GM20431 (cell line): ENCODE data around the gene TRIM2.
"Not testable (repeated sequence)": the region's sequence is repeated elsewhere in the genome, so short reads cannot be mapped to it uniquely, and the experiment has no call there.

Experiments
- in situ Hi-C: fragments of 300-500 bp; cut with MseI, MboI; formaldehyde crosslinking; loops from one replicate; pipeline ENCODE4 v1.15.0; 2020; ENCODE audit warnings: low sequenced_read_pairs; ENCODE audit not compliant: unreplicated experiment

The TRIM2 gene

DNA sequence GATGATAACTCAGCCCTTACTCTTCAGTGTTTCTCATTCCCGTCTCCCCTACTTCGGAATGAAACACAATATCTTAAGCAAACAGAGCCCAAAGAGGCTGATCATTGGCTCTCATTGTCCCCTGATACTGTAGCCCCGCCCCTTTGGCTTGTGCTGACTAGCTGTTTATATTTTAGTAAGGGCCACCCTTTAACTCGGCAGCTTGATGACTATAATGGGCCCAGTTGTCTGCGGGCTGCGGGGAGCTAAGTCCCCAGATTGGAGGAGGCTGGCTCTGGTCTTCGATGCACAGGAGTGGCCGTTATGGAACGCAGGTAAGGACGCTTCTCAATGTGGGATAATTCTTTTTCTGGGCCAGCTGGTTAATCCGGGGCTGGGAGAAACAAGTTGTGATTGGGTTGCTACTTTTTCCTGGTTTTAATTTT is at the start of gene TRIM2:
TSS of gene TRIM2 (plus strand) at position 197 of the 425 bp plus-strand sequence. CDS start at position 285, 88 bp downstream.
- in situ Hi-C loops, result no loop called here

DNA sequence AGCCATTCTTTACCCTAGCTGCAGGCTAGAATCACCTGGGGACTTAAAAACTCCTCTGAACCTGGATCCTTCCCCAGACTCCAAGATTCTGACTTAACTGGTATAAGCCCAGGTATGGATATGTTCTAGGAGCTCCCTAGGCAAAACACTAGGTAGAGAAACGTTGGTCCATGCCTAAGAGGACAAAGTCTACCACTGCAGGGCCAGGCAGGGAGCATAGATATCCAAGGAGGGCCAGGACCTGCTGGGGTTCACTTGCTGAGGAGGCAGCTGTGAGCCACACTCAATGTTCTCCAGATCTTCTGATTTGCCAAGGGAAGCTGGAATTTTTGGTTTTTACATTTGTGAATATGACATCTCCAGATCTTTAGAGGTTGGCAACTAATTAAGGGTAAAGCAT is 48.6 kb upstream of the TRIM2 start:
- in situ Hi-C loops, result loop anchor here (10.0 kb wide), 1 partner anchor 159 kb away; no protein-coding TSS in a partner anchor

DNA sequence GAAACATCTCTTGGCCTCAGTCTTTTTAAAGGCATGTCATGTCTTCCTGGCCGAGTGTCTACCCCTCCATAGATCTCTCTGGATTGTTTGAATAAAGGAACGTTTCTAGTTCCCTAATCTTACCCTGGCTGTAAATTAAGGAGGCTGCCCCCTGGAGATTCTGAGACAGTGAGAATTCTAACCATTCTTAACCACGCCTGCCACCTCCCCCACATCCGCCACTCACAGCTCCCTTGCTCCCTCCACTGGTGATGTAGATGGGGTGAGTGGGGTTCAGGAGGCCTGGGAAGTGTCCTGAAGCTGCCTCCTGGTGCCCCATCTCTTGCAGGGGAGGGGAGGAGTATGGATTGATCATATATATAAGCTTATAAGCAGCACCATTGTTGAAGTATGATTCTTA is 48.0 kb upstream of the TRIM2 start:
- in situ Hi-C loops, result loop anchor here (10.0 kb wide), 1 partner anchor 159 kb away; no protein-coding TSS in a partner anchor

DNA sequence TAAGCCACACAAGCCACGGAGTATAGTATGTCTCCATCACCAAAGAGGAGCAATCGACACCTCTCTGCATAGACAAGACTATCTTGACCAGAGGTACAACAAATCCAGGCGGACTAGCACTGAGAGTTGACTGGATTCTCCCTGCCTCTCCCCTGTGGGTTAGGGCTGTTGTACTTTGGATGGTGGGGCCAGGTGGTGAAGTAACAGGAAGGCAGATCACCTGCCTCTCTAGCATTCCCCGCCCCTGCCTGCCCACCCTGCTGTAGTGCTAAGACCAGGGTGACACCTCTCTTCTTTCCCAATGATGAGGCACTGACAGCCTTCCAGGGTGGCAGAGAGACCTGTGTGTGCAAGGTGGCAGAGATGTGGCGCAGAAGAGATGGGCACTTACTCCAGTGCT is 47.5 kb upstream of the TRIM2 start:
- in situ Hi-C loops, result loop anchor here (10.0 kb wide), 1 partner anchor 158 kb away; no protein-coding TSS in a partner anchor

DNA sequence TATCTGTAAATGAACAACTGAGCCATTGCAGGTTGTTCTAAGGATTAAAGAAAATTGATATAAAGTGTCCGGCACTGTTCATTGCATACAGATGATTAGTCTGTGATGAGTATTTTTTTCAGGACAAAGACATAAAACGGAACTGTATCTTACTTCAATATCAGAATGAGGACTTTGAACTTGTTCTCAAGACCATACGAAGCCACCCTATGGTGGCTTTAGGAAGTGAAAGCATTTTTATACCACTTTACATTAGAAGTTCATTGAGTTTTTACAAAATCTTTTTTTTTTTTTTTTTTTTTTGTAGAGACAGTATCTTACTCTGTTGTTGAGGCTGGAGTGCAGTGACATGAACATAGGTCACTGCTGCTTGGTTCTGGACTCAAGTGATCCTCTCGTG is 45.2 kb upstream of the TRIM2 start:
- in situ Hi-C loops, result loop anchor here (10.0 kb wide), 1 partner anchor 156 kb away; no protein-coding TSS in a partner anchor

DNA sequence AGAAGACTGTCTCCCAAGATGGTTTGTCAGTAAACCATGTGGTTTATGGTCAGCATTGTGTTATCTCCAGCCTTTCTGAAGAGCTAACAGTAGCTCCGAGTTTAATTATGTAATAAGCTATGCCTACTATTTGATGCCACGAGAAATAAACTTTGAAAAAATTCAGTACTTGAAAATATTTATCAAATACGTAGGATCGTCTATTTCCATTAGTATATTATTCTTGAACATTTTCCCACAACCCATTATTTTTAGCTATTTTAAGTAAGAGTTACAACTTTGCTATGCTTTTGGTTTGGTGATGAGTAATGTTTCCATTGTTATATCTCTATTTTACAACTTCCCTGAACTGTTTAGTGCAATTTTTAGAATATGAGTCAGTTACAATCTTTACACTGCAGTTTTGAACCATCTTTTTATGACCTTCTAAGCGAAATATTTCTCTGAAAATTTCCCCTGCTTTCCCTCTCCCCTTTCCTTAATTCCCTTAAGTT is 44.5 kb upstream of the TRIM2 start:
- in situ Hi-C loops, result loop anchor here (10.0 kb wide), 1 partner anchor 155 kb away; no protein-coding TSS in a partner anchor

DNA sequence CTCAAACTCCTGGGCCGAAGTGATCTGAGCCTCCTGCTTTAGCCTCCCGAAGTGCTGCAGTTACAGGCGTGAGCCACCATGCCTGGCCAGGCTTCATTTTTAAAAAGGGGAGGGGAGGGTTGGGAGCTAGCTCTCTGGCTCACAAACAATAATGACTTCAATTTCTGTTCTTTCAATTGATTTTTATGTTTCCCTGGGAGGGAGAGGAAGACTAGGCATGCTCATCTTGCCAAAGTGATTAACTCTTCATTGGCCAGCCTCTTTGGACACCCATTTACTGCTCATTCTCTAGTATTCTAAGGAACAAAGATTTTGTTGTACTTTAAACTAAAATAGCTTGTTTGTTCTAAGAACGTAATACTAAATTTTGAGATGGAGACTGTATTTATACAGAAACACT is 43.4 kb upstream of the TRIM2 start:
- in situ Hi-C loops, result no loop called here

DNA sequence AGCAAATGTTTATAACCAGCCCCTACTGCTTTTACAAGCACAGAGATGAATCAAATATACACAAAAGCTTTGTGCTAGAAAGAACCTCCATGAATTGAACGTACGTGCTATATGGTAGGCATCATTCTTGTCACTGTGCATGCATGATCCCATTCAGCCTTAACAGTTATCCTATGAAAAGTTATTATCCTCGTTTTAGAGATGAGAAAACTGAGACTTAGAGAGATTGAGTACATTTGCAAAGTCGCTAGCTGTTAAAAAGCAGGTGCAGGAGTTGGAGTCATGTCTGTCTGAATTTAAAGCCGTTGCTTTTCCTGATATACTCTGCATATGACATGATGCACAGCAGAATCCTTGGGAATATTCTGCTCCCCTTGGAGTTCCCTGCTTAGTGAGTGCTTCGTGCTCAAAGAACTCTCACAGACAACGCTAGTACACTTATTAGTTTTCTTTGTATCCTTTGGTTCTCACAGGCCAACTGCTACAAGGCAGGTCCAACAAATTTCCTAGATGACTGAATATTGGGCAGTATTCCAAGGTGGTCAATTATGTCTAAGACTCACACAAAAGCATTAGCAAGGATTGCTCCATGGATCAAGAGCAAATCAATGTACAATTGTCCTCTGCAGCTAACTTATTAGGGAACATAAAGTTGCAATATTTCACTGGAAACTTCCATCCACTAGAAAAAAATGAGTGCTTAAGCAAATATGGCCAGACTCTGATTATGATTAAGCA is 42.8 kb upstream of the TRIM2 start:
- in situ Hi-C loops, result no loop called here

DNA sequence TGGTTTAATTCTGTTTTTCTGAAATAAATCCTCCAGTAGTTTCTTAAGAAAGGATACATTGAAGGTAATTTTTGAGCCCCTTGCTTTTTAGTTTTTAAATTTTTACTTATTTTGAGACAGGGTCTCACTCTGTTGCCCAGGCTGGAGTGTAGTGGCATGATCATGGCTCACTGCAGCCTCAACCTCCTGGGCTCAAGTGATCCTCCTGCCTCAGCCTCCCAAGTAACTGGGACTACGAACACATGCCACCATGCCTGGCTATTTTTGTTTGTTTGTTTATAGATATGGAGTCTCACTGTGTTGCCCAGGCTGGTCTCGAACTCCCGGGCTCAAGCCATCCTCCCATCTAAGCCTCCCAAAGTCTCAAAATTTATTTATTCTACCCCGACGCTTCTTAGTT is 39.0 kb upstream of the TRIM2 start:
- in situ Hi-C loops, result not testable (repeated sequence)

DNA sequence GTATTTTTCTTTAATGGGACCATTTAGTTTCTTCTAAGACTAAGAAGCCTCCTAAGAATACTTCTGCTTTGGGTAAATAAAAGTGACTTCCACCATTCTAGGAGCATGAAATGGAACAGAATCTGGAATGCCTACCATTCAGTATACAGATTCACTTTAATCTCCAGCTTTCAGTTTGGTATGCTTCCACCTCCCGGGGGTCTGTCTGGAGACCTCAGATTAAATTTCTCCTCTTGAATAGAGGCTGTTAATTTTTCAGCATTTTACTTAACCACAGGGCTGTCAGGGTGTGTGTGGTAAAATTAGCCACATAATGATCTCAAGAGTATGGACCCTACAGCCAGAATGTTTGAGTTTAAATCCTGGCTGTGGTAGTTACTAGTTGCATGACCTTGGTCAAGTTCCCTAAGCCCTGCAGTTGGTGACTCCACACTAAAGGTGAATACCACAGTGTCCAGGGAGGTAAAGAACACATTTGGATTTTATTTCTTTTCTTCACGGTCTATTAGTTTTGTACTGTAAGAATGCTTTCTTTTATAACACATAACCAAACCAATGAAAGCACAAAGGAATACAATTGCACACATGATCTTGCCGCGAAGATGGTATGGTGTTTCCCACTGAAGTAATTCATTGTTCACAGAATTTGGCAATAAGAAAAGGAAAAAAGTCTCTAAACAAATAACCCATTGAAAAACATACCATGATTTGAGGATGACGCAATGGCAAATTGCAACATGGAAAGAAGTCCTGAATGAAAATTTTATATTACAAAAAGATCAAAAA is 37.3 kb upstream of the TRIM2 start:
- in situ Hi-C loops, result no loop called here

DNA sequence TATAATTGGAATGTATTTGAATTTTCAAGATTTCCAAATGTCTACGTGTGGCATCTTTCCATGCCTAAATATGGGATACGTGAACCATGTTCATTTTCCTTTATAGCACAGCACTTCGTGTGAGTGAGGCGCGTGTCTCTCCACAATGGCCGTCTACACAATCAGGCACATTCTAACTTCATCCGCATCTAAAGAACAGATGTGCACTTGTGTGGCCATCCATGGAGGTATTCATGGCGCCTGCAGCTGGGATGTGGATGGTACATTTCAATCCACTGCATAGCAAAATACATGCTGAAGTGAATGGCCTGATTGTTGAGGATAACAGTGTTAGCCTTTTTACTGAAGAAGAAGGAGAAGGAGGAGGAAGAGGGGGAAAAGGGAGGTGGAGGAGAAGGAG is 34.5 kb upstream of the TRIM2 start:
- in situ Hi-C loops, result no loop called here

DNA sequence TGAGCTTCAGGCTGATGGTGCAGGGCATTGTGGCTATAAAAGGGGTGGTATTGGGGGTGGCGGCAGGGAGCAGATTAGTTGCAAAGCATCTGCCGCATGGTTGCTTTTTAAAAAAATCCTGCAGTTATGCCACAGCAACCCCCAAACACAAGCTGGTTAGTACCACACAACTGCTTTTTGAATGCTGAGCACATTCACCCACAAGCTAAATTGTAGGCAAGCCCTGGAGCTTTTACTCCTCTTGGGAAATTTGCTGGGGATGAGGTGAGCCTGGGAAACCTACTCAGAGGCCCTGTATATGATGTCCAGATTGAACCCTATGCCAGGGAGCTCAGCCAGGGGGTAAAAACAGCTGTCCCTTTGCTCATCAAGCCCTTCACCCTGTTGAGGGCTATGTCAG is 33.8 kb upstream of the TRIM2 start:
- in situ Hi-C loops, result no loop called here

DNA sequence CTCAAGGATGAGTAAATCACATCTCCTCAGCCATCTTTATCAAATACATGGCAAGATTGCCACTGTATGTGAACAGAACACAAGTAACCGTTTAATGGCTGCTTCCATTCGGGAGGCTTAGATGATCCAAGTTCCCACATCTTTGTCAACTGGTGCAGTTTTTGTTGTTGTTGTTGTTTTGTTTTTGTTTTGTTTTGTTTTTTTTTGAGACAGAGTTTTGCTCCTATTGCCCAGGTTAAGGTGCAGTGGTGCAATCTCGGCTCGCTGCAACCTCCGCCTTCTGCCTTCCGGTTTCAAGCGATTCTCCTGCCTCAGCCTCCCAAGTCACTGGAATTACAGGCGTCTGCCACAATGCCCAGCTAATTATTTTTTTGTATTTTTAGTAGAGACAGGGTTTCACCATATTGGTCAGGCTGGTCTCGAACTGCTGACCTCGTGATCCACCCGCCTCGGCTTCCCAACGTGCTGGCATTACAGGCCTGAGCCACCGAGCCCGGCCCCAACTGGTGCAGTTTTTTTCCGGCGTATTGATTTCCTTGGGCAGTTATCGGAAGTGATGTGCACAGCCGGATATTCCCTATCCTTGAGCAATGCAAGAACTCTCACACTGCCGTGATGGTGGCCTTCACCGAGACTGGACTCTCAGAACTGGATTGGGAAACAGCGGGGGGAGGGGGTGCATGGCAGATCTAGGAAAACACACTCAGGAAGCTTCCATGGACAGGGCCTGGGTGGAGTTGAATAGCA is 29.2 kb upstream of the TRIM2 start:
- in situ Hi-C loops, result no loop called here

DNA sequence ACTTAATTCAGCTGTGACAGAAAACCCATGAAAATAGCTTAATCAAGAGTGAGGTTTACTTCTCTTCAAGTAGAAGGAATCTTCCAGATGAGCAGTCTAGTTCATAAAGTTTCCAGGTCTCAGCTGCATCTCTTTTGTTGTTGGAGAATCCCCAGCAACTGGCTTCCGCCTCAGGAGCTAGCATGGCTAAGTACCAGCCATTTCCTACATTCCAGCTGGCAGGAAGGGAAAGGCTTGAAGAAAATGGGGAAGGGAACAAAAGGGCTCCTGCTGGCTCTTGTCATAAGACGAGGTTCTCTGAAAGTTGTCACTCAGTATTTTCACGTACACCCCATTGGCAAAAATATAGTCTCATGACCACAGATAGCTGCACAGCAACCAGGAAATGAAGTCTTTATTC is 27.3 kb upstream of the TRIM2 start:
- in situ Hi-C loops, result no loop called here

DNA sequence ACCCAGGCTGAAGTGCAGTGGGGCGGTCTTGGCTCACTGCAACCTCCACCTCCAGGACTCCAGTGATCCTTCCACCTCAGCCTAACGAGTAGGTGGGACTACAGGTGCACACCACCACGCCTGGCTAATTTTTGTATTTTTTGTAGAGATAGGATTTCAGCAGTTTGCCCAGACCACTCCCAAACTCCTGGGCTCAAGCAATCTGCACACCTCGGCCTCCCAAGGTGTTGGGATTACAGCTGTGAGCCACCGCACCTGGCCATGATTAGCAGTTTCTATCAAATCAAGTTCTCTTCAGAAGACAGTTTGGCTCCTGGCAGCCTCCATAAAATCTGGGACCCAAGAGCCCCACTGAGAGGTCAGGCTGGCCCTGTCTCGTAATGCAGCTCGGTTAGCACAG is 26.4 kb upstream of the TRIM2 start:
- in situ Hi-C loops, result no loop called here

DNA sequence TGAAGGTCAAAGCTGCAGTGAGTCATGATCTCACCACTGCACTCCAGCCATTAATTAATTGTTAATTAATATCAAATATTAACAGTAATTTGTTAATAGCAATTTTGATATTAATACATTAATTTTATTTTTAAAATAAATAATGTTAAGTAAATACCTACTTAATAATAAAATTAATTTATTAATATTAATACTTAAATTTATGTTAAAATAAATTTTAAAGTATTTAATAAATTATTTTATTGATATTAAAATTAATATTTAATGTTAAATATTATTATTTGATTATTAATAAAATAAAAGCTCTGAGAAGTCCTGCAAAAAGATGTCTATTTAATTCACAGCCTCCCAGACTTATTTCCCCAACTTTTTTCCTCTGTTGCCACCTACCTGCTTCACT is 25.1 kb upstream of the TRIM2 start:
- in situ Hi-C loops, result no loop called here

DNA sequence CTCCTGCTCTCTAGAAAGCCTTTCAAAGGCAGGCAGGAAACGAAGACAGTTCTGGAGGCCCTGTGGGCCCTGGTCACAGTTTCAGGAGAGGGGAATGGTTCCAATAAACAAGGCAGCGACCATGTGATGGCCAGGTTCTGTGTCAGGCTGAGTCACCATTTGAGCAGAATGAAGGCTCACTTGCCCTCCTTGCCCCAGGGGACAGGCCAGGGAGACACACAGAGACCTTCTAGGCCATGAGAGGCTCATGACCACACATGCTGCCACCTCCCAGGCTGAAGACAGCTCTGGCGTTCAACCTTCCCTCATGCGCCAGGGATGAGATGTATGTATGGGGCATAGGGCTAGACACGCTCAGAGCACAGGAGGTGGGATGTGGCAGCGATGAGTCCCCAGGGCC is 22.9 kb upstream of the TRIM2 start:
- in situ Hi-C loops, result no loop called here

DNA sequence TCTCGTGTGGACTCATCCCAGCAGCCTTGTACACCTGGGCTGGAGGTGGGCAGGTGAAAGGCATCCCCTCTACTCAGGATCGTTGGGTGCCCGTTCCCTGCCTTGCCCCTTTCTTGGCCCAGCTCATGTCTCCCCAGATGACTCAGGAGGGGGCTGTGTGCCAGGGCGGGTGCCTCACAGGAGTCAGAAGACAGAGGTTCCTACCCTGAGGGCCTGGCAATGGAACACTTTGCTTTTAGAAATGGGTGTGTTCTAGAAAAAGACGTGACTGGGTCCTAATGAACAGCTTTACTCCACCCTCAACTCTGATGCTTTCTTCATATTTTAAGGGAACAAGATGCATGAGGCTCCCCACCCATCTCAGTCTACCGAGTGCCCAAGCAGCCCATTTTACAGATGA is 22.5 kb upstream of the TRIM2 start:
- in situ Hi-C loops, result no loop called here

DNA sequence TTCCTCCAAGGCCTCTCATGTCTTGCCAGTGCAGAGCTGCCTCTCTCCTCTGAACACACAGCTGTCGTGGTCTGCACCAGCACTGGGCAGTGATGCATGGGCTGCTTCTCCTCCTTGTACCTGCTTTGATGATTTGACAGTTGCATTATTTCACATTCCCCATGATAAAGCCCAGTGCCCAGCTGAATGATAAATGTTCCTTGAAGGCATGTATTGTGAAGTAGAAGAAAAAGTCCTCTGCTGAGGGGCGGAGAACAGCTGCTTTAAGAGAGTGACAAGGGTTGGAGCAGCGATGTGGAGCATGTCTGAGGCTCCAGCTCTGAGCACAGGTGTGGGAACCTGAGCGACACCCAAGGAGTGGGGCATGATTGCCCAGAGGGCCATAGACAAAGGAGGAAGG is 21.1 kb upstream of the TRIM2 start:
- in situ Hi-C loops, result no loop called here

DNA sequence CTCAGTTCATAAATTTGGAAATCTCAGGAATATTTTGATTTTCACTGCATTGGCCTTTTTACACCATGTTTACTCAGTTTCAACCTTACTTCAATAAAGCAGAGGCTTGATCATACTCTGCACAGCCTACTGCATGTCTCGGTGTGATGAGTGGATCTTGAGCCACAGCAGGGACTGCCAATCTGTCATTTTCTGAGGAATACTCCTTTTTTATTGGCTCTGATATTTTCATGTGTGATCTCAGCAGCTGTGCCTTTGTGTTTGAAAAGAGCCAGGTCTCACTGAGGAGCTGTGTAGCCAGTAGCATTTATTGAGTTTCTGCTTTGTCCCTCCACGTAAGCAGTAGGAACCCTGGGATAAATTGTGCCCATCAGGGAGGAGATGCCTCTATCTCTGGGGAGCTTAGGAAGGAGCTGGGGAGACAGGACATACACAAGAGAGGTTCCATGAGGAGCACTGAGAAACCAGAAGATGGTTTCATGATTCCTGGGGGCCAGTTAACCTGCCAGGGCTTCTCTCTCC is 18.9 kb upstream of the TRIM2 start:
- in situ Hi-C loops, result no loop called here
